A549 (cell line): ENCODE measurements around the gene FGD2. TPM values are rescaled to one million over a fixed set of nuclear protein-coding genes. Genes with fewer than 3 reads are reported as not detected.

ENCODE experiments used
- ATAC-seq, 2 experiments: fragments of 200-7000 bp in 1 of 2; fragments of >200 bp in 1 of 2; cut with Nextera tagmentation in 1 of 2; cut with Tn5 transposase in 1 of 2; 3 replicates each; pipeline versions ENCODE4 v1.8.0 to v1.9.1; 2018 to 2020; ENCODE audit warnings: mild to moderate bottlenecking in 1 of 2, moderate library complexity in 1 of 2
- CTCF ChIA-PET: fragments of 300-600 bp; sonication (Branson Sonifier 250); formaldehyde crosslinking; extraction: SDS; loops from one replicate; lab custom pipeline; 2021; ENCODE audit warnings: antibody characterized with exemption, inconsistent platforms; lab: Yijun Ruan, JAX
- POLR2A ChIA-PET: fragments of 350-600 bp; formaldehyde crosslinking; extraction: SDS; loops from one replicate; lab custom pipeline; 2021; ENCODE audit warnings: antibody characterized with exemption, inconsistent platforms; lab: Yijun Ruan, JAX
- DNase-seq, 2 experiments: peaks; one replicate each; pipeline versions ENCODE4 v3.0.0 to v3.0.0-alpha.2; 2011 to 2016; ENCODE audit warnings: low read depth in 1 of 2, low spot score in 1 of 2
- FAIRE-seq: peaks from 2 replicates; lab custom pipeline; 2011; peaks lifted over from hg19 to GRCh38; lab: Jason Lieb, UNC
- H3K27ac ChIP-seq, 2 experiments: fragments of >200 bp; sonication (Bioruptor Twin); formaldehyde crosslinking; 3 replicates each; pipeline ENCODE4 v1.5.1; 2016 to 2017
- H3K4me1 ChIP-seq: fragments of >200 bp; sonication (Bioruptor Twin); formaldehyde crosslinking; 3 replicates; pipeline ENCODE4 v1.6.1; 2016
- H3K4me2 ChIP-seq: fragments of >200 bp; sonication (Bioruptor Twin); formaldehyde crosslinking; 3 replicates; pipeline ENCODE4 v1.6.1; 2016
- H3K4me3 ChIP-seq: fragments of >200 bp; sonication (Bioruptor Twin); formaldehyde crosslinking; 3 replicates; pipeline ENCODE4 v1.5.1; 2016
- H3K9me3 ChIP-seq: fragments of >200 bp; sonication (Bioruptor Twin); formaldehyde crosslinking; 3 replicates; pipeline ENCODE4 v1.6.1; 2016
- BHLHE40 ChIP-seq: IDR thresholded peaks from 2 replicates; pipeline ENCODE4 v1.6.1; 2012; ENCODE audit warnings: low read depth, low read length, inconsistent platforms
- CBX8 ChIP-seq: fragments of 200-600 bp; sonication (generic); IDR thresholded peaks from 2 replicates; pipeline ENCODE4 v1.6.1; 2016
- CEBPB ChIP-seq, 2 experiments: fragments of >200 bp in 1 of 2; sonication (Bioruptor Twin) in 1 of 2; formaldehyde crosslinking in 1 of 2; IDR thresholded peaks; 2 replicates each; pipeline ENCODE4 v1.6.1; 2012 to 2016
- CHD2 ChIP-seq: fragments of 150-350 bp; IDR thresholded peaks from 2 replicates; pipeline ENCODE4 v1.6.1; 2014; ENCODE audit warnings: low read length; ENCODE audit not compliant: partially characterized antibody
- CHD4 ChIP-seq: fragments of 200-600 bp; sonication (generic); IDR thresholded peaks from 2 replicates; pipeline ENCODE4 v1.6.1; 2016; ENCODE audit warnings: antibody characterized with exemption, mild to moderate bottlenecking, borderline replicate concordance
- EHF ChIP-seq: fragments of 250-450 bp; sonication (Bioruptor Pico); IDR thresholded peaks from 2 replicates; pipeline ENCODE4 v1.5.0; 2020; ENCODE audit warnings: mild to moderate bottlenecking
- EHMT2 ChIP-seq: fragments of 200-600 bp; sonication (generic); IDR thresholded peaks from 2 replicates; pipeline ENCODE4 v1.6.1; 2016; ENCODE audit warnings: antibody characterized with exemption, low read depth, mild to moderate bottlenecking, moderate library complexity
- EP300 ChIP-seq, 2 experiments: fragments of >200 bp; sonication (Bioruptor Twin); formaldehyde crosslinking; IDR thresholded peaks; 2 replicates in 1 of 2; 3 replicates in 1 of 2; pipeline ENCODE4 v1.6.1; 2016 to 2017
- ESRRA ChIP-seq: fragments of 150-350 bp; IDR thresholded peaks from 2 replicates; pipeline ENCODE4 v1.6.1; 2014; ENCODE audit warnings: mild to moderate bottlenecking, low read length, borderline replicate concordance
- GATA3 ChIP-seq: IDR thresholded peaks from 2 replicates; pipeline ENCODE4 v1.6.1; 2012; ENCODE audit warnings: borderline replicate concordance
- HDAC2 ChIP-seq: fragments of 200-600 bp; sonication (generic); IDR thresholded peaks from 2 replicates; pipeline ENCODE4 v1.6.1; 2016
- HOXA7 ChIP-seq: fragments of 250-450 bp; sonication (Bioruptor Pico); IDR thresholded peaks from 2 replicates; pipeline ENCODE4 v1.5.0; 2020; ENCODE audit warnings: mild to moderate bottlenecking, moderate library complexity
- JUN ChIP-seq, 2 experiments: fragments of >200 bp; sonication (Bioruptor Twin); formaldehyde crosslinking; IDR thresholded peaks; 2 replicates in 1 of 2; 3 replicates in 1 of 2; pipeline ENCODE4 v1.6.1; 2016 to 2017
- JUNB ChIP-seq: fragments of >200 bp; sonication (Bioruptor Twin); formaldehyde crosslinking; IDR thresholded peaks from 2 replicates; pipeline ENCODE4 v1.6.1; 2016
- KDM5A ChIP-seq: fragments of 200-600 bp; sonication (generic); IDR thresholded peaks from 2 replicates; pipeline ENCODE4 v1.6.1; 2016; ENCODE audit warnings: antibody characterized with exemption, mild to moderate bottlenecking
- MAFK ChIP-seq: fragments of 450-650 bp; IDR thresholded peaks from 2 replicates; pipeline ENCODE4 v1.6.1; 2014; ENCODE audit not compliant: partially characterized antibody
- NFE2L2 ChIP-seq: fragments of 150-350 bp; conservative IDR thresholded peaks from 2 replicates; pipeline ENCODE4 v1.6.1; 2014; ENCODE audit warnings: low read length
- NR3C1 ChIP-seq: fragments of >200 bp; sonication (Bioruptor Twin); formaldehyde crosslinking; IDR thresholded peaks from 3 replicates; pipeline ENCODE4 v1.6.1; 2017
- POLR2A ChIP-seq: IDR thresholded peaks from 2 replicates; pipeline ENCODE4 v1.6.1; 2012; ENCODE audit warnings: mild to moderate bottlenecking, low read length
- RAD21 ChIP-seq, 2 experiments: fragments of >200 bp in 1 of 2; sonication (Bioruptor Twin) in 1 of 2; formaldehyde crosslinking in 1 of 2; IDR thresholded peaks in 1 of 2; conservative IDR thresholded peaks in 1 of 2; 2 replicates in 1 of 2; 3 replicates in 1 of 2; pipeline ENCODE4 v1.6.1; 2012 to 2018; ENCODE audit warnings: inconsistent platforms in 1 of 2
- TP53 ChIP-seq: fragments of 250-450 bp; sonication (Bioruptor Pico); IDR thresholded peaks from 2 replicates; pipeline ENCODE4 v1.5.0; 2021; ENCODE audit warnings: mild to moderate bottlenecking, moderate library complexity
- ZFP36 ChIP-seq: fragments of 450-650 bp; IDR thresholded peaks from 2 replicates; pipeline ENCODE4 v1.6.1; 2014; ENCODE audit warnings: borderline replicate concordance; ENCODE audit not compliant: partially characterized antibody
- WGBS: methylation state at CpG from one replicate; pipeline ENCODE4 v1.1.6; 2017; ENCODE audit errors: missing lambda C conversion rate; 5-methylcytosine and 5-hydroxymethylcytosine counted together
- polyA plus RNA-seq, 4 experiments: library from polyadenylated mRNA; depleted of rRNA in 3 of 4; stranded (reverse); fragments of >200 nt; fragmentation: RNase III in 1 of 4; extraction: RNeasy Plus Mini Kit Qiagen cat#74134 plus additional on column Dnase treatment in 1 of 4; gene quantifications; 2 replicates in 3 of 4; 3 replicates in 1 of 4; pipeline ENCODE4 v1.2.3, GENCODE V29; 2011 to 2017
- TF ChIP-seq, protein P1 (sequence below): fragments of >200 bp; sonication (Bioruptor Twin); formaldehyde crosslinking; IDR thresholded peaks from 3 replicates; pipeline ENCODE4 v1.5.1; 2016
- TF ChIP-seq, protein P2 (sequence below): fragments of 250-450 bp; sonication (Bioruptor Pico); IDR thresholded peaks from 2 replicates; pipeline ENCODE4 v1.5.0; 2020; ENCODE audit warnings: low read depth, mild to moderate bottlenecking, moderate library complexity
- TF ChIP-seq, protein P3 (sequence below): fragments of 150-350 bp; IDR thresholded peaks from 2 replicates; pipeline ENCODE4 v1.6.1; 2014; ENCODE audit warnings: low read depth, mild to moderate bottlenecking, low read length
- TF ChIP-seq, protein P4 (sequence below): fragments of >200 bp; sonication (Bioruptor Twin); formaldehyde crosslinking; IDR thresholded peaks from 3 replicates; pipeline ENCODE4 v1.6.1; 2016

FGD2 gene
- polyA plus RNA-seq, 2 of the 4 experiments (the other 2 are of a cell fraction): not detected

DNA sequence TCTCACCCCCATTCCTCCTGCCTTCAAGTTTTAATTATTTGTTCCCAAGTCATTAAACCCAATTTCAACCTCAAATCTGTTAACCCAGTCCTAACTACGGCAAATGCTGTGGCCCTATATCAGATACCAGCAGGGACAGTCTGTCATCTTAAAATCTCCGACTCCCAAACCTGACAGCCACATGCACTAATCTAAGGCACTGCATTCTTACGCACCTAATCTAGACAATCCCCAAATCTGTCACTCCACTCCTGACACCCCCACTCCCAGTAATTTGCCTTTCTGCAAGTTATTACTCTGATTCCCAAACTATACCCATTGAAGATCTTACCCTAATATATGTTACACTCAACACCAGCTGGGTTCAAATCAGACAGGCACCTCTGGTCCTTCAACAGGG lies 21.9 kb upstream of the FGD2 start:
- no peak for ATAC-seq
- Histone ChIP-seq H3K27ac (no peak overlapping the region), H3K9me3 (no peaks in the 10 kb centered on the region), H3K4me2 (peak overlapping the region; percentile 96), H3K4me1 (peaks cover 25% of the 10 kb centered on the region), H3K4me3 (no peak overlapping the region)
- CTCF ChIA-PET: no interaction called here
- TF ChIP-seq EHF (CRISPR knock-in tag): no peak
- no peak for TF ChIP-seq HOXA7 (CRISPR knock-in tag)
- TF ChIP-seq CBX8: no peak
- no peak for TF ChIP-seq CEBPB (IDR thresholded peaks at IDR 0.05)
- TF ChIP-seq KDM5A: no peak
- no peak for TF ChIP-seq CHD4
- TF ChIP-seq NFE2L2: no peak
- no peak for TF ChIP-seq MAFK
- no peak for TF ChIP-seq JUNB
- TF ChIP-seq GATA3: no peak
- TF ChIP-seq HDAC2: no peak
- POLR2A ChIA-PET: no interaction called here
- WGBS: 94% methylated on average over 3 of the region's 3 CpGs
- FAIRE-seq: no peak
- no peak for DNase-seq

DNA sequence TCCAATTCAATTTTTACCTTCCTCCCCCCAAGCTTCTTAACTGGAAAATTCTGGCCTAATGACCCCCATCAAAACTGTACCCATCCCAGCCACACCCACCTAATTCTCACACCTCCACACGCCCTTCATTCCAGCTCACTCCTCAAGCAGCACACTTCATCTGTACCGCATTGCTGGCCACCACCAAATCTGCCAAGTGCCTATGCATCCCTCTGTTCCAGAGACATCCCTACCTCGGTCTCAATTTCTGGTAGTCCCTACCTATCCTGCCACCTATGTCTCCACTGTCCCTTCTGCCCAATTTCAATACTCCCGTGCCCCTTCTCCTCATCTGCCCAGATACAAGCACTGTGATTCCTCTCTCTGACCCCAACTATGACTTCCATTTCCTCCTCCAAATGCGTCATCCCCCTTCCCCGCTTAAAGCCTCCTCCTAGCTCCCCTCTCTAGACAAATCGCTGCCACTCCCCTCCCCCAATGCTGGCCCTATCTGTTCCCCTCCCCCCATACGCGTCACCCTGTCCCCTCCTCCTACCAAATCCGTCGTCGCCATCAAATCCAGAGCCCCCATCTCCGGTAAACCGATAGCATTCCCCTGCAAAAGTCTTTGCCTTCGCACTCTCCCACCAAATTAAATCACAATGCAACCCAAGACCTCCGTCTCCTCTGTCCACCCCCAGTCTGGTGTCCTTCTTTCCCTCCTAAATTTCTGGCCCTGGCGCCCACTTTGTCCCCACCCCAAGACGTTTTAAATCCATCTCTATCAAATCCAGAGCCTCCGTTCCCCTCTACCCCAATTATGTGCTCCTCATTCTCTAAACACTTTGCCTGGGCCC lies 20.7 kb upstream of the FGD2 start:
- TF ChIP-seq, protein P1, sequence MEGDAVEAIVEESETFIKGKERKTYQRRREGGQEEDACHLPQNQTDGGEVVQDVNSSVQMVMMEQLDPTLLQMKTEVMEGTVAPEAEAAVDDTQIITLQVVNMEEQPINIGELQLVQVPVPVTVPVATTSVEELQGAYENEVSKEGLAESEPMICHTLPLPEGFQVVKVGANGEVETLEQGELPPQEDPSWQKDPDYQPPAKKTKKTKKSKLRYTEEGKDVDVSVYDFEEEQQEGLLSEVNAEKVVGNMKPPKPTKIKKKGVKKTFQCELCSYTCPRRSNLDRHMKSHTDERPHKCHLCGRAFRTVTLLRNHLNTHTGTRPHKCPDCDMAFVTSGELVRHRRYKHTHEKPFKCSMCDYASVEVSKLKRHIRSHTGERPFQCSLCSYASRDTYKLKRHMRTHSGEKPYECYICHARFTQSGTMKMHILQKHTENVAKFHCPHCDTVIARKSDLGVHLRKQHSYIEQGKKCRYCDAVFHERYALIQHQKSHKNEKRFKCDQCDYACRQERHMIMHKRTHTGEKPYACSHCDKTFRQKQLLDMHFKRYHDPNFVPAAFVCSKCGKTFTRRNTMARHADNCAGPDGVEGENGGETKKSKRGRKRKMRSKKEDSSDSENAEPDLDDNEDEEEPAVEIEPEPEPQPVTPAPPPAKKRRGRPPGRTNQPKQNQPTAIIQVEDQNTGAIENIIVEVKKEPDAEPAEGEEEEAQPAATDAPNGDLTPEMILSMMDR: no peak
- no peak for TF ChIP-seq BHLHE40
- TF ChIP-seq ZFP36: no peak
- TF ChIP-seq CHD2: peak; percentile 67
- TF ChIP-seq, all 56 proteins: peak for 1
- no peaks in the 10 kb centered on the region for H3K9me3 ChIP-seq
- FAIRE-seq (no peak), ATAC-seq (no peak), DNase-seq (peak in 1 of 2 experiments; percentile 41)
- POLR2A ChIA-PET: no interaction called here
- peaks cover 25% of the 10 kb centered on the region for H3K4me1 ChIP-seq
- CTCF ChIA-PET: no interaction called here
- H3K4me2 ChIP-seq: peak overlapping the region; percentile 96
- H3K27ac ChIP-seq: peak overlapping the region; percentile 98 to 100
- 22% methylated on average over 16 of the region's 19 CpGs for WGBS
- peak overlapping the region; percentile 100 for H3K4me3 ChIP-seq

DNA sequence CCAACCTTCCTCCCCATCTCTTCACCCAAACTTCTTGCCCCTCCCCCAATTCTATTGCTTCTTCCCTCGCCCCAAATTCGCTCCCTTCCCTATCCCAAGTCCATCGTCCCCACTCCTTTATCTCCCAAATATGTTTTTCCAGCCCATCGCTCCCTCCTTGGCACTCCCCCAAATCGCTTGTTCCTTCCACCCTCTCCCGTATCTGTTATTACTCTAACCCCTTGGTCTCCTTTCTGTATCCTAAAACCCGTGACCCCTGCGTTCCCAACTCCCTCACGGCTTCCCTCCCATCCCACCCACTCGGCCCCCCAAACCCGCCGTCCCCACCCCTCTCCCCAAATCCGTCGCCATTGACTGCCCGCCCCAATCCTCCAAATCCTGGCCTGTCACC lies 20.0 kb upstream of the FGD2 start:
- TF ChIP-seq, protein P2, sequence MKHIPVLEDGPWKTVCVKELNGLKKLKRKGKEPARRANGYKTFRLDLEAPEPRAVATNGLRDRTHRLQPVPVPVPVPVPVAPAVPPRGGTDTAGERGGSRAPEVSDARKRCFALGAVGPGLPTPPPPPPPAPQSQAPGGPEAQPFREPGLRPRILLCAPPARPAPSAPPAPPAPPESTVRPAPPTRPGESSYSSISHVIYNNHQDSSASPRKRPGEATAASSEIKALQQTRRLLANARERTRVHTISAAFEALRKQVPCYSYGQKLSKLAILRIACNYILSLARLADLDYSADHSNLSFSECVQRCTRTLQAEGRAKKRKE: no peak
- TF ChIP-seq ESRRA: no peak
- TF ChIP-seq, protein P1: no peak
- TF ChIP-seq RAD21 (conservative IDR thresholded peaks at IDR 0.05 in 1 of 2, IDR thresholded peaks at IDR 0.05 in 1 of 2): no peak
- TF ChIP-seq KDM5A: no peak
- no peak for TF ChIP-seq EP300 (IDR thresholded peaks at IDR 0.05)
- no peak for TF ChIP-seq CEBPB (IDR thresholded peaks at IDR 0.05)
- TF ChIP-seq JUN (IDR thresholded peaks at IDR 0.05): no peak
- no peak for TF ChIP-seq TP53 (CRISPR knock-in tag)
- no peak for TF ChIP-seq POLR2A
- TF ChIP-seq, protein P3, sequence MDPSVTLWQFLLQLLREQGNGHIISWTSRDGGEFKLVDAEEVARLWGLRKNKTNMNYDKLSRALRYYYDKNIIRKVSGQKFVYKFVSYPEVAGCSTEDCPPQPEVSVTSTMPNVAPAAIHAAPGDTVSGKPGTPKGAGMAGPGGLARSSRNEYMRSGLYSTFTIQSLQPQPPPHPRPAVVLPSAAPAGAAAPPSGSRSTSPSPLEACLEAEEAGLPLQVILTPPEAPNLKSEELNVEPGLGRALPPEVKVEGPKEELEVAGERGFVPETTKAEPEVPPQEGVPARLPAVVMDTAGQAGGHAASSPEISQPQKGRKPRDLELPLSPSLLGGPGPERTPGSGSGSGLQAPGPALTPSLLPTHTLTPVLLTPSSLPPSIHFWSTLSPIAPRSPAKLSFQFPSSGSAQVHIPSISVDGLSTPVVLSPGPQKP: no peak
- TF ChIP-seq CHD2: no peak
- no peak for TF ChIP-seq EHMT2
- no peak for TF ChIP-seq NR3C1
- TF ChIP-seq HDAC2: no peak
- TF ChIP-seq, protein P4, sequence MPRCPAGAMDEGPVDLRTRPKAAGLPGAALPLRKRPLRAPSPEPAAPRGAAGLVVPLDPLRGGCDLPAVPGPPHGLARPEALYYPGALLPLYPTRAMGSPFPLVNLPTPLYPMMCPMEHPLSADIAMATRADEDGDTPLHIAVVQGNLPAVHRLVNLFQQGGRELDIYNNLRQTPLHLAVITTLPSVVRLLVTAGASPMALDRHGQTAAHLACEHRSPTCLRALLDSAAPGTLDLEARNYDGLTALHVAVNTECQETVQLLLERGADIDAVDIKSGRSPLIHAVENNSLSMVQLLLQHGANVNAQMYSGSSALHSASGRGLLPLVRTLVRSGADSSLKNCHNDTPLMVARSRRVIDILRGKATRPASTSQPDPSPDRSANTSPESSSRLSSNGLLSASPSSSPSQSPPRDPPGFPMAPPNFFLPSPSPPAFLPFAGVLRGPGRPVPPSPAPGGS: no peak
- TF ChIP-seq, all 56 proteins: peak for 0
- ChIA-PET POLR2A (interaction anchor here (0.6 to 1.5 kb wide), 7 partner anchors 8 to 149 kb away, joined by 3 to 11 read pairs (median 3); partner anchors contain the start of gene PPIL1), CTCF (interaction anchor here (0.6 to 1.5 kb wide), 2 partner anchors 33 to 82 kb away, joined by 3 read pairs; no protein-coding TSS in a partner anchor)
- Histone ChIP-seq H3K27ac (peak overlapping the region; percentile 98 to 100), H3K9me3 (no peaks in the 10 kb centered on the region), H3K4me3 (peak overlapping the region; percentile 100), H3K4me2 (peak overlapping the region; percentile 96), H3K4me1 (peaks cover 25% of the 10 kb centered on the region)
- WGBS: under 1% methylated on average over 9 of the region's 15 CpGs
- FAIRE-seq: no peak
- ATAC-seq: no peak
- DNase-seq: no peak
